ENCODE results near the gene GIPR. TPM values are rescaled to one million over a fixed set of nuclear protein-coding genes. Genes with fewer than 3 reads are reported as not detected.
A peak's percentile ranks its signal among the peaks of the same experiment; 100 is the strongest.
"Not testable (repeated sequence)": the region's sequence is repeated elsewhere in the genome, so short reads cannot be mapped to it uniquely, and the experiment has no call there.

The GIPR gene, protein sequence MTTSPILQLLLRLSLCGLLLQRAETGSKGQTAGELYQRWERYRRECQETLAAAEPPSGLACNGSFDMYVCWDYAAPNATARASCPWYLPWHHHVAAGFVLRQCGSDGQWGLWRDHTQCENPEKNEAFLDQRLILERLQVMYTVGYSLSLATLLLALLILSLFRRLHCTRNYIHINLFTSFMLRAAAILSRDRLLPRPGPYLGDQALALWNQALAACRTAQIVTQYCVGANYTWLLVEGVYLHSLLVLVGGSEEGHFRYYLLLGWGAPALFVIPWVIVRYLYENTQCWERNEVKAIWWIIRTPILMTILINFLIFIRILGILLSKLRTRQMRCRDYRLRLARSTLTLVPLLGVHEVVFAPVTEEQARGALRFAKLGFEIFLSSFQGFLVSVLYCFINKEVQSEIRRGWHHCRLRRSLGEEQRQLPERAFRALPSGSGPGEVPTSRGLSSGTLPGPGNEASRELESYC
- total RNA-seq, result 10 to 100 TPM in 1 of 5 donors, 1 to 10 TPM in 4; 6.9 to 10.8 (median 7.1) TPM
- 3.9 TPM for total RNA-seq (2013)
- 0.65 to 12.4 (median 6.1) reads per million in 29 experiments for total RNA-seq

DNA sequence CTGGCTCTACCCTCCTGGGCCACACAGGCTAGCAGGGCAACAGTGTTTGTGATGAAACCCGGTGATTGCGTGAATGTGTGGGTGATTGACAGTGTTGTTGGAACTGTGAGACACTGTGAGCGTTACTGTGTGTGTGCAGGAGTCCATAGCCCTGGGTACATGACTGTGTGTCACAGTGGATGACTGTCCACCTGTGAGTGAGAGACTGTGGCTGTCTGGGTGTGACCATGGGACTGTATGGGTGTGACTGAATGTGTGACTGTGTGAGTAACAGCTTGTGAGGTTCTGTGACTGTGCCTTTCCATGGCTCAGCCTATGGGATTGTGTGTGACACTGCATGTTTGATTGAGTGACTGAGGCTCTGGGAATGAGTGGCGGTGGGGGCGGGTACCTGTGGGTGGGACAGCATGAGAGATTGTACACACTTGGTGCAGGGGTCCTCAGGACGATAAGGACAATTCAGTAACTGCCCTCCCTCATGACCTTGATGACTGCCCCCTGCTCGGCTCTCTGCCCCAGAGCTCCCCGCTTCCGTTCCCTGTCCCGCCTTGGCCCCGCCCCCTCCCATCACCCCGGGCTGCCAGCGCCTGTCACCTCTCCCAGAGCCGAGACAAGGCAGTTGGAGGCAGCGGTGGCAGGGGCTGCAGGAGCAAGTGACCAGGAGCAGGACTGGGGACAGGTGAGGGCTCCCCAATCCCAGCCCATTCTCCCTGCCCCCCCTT is at the start of gene GIPR:
Gene GIPR (plus strand): TSS at position 602 of the 722 bp plus-strand sequence. CDS start 1,300 bp downstream, outside the sequence.
- Mint-ChIP-seq H3K27ac (peak within 1 kb of the TSS; percentile 60 to 88), H3K27me3 (peaks cover 17 to 30% of the 10 kb centered on the region in 2 donors), H3K4me3 (peak within 1 kb of the TSS; percentile 84 to 91 (median 86)), H3K9me3 (no peaks in the 10 kb centered on the region), H3K4me1 (peaks cover 33 to 51% (median 34%) of the 10 kb centered on the region in 3 donors), H3K36me3 (peaks cover 2% of the 10 kb centered on the region)
- Histone ChIP-seq H3K27ac (ENCODE audit: low read length) (no peak within 1 kb of the TSS), H3K4me3 (ENCODE audit: control insufficient read depth in 1 of 2, extremely low read depth in 1 of 2, low read length in 1 of 2) (peak within 1 kb of the TSS; percentile 54 to 73), H3K4me1 (ENCODE audit: control insufficient read depth in 1 of 2, extremely low read depth in 1 of 2, insufficient read depth in 2 of 2, low read length in 2 of 2) (peaks cover 6 to 39% of the 10 kb centered on the region in 2 experiments), H3K27me3 (replicated peaks in 1 of 2; ENCODE audit: control insufficient read depth in 2 of 2, extremely low read depth in 1 of 2, insufficient read depth in 2 of 2, low read length in 1 of 2) (peaks cover 5 to 35% of the 10 kb centered on the region in 2 experiments), H3K9me3 (no peaks in the 10 kb centered on the region), H3K36me3 (ENCODE audit: control insufficient read depth in 2 of 2, extremely low read depth in 1 of 2, insufficient read depth in 1 of 2, low read length in 1 of 2) (no peaks in the 10 kb centered on the region)
- ATAC-seq (replicated peaks in 1 of 4), result peak; percentile 48 to 70 (median 60)
- CTCF ChIA-PET, result interaction anchor here in 1 of 2 donors (0.7 kb wide), 1 partner anchor 22 kb away, joined by 3 read pairs; no protein-coding TSS in a partner anchor
- POLR2A ChIA-PET, result interaction anchor here (1.0 to 1.2 kb wide), 3 partner anchors 12 to 189 kb away, joined by 3 read pairs; no protein-coding TSS in a partner anchor
- 11% methylated on average over 13 of the region's 15 CpGs for WGBS (ENCODE audit: insufficient coverage)
- peak in 32 of 35 experiments; percentile 16 to 67 (median 42) for DNase-seq

DNA sequence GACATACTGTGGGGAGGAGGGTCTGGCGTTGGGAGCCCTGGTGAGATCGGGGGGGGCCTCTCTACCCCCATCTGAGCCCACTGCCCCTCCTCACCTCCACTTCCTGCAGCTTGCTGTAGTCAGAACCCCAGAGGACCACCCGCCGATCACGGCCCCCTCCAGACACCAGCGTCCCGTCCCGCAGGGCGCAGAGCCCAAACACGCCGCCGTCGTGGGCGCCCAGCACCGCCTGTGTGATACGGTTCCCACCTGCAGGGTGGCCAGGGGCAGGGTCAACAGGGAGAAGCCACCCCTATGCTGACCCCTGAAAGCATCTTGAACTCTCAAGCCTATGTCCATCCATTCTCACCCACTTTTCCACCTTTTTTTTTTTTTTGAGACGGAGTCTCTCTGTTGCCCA is 46.6 kb upstream of the GIPR start:
- Mint-ChIP-seq H3K9me3 (no peaks in the 10 kb centered on the region), H3K27me3 (no peaks in the 10 kb centered on the region), H3K27ac (no peak overlapping the region), H3K4me3 (no peak overlapping the region), H3K36me3 (peaks cover 33% of the 10 kb centered on the region), H3K4me1 (peaks cover 0 to 2% (median 0%) of the 10 kb centered on the region in 3 donors)
- ATAC-seq (replicated peaks in 1 of 4) (no peak), DNase-seq (no peak)
- ChIA-PET CTCF (no interaction called here), POLR2A (no interaction called here)
- WGBS (ENCODE audit: insufficient coverage), result 100% methylated on average over 3 of the region's 17 CpGs
- Histone ChIP-seq H3K4me1 (ENCODE audit: control insufficient read depth in 1 of 2, extremely low read depth in 1 of 2, insufficient read depth in 2 of 2, low read length in 2 of 2) (no peaks in the 10 kb centered on the region), H3K27ac (ENCODE audit: low read length) (no peak overlapping the region), H3K27me3 (replicated peaks in 1 of 2; ENCODE audit: control insufficient read depth in 2 of 2, extremely low read depth in 1 of 2, insufficient read depth in 2 of 2, low read length in 1 of 2) (no peaks in the 10 kb centered on the region), H3K4me3 (ENCODE audit: control insufficient read depth in 1 of 2, extremely low read depth in 1 of 2, low read length in 1 of 2) (no peak overlapping the region), H3K9me3 (no peaks in the 10 kb centered on the region), H3K36me3 (ENCODE audit: control insufficient read depth in 2 of 2, extremely low read depth in 1 of 2, insufficient read depth in 1 of 2, low read length in 1 of 2) (peaks cover 23 to 60% of the 10 kb centered on the region in 2 donors)

DNA sequence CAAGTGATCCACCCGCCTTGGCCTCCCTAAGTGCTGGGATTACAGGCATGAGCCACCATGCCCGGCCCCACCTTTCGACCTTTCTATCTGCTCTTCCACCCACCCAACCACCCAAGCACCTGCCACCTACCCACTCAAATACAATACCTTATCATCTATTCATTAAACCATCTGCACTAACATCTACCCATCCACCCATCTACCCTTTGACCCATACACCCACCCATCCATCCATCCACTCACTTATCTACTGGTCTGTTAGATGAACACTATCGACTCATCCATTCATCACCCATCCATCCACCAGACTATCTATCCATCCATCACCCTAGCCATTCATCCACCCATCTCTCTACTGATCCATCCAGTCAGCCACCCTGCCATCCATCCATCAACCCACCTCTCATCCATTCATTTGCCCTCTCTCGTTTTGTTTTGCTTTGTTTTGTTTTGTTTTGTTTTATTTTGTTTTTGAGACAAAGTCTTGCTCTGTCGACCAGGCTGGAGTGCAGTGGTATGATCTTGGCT is 46.0 kb upstream of the GIPR start:
- 94% methylated on average over 5 of the region's 6 CpGs for WGBS (ENCODE audit: insufficient coverage)
- ChIA-PET CTCF (no interaction called here), POLR2A (no interaction called here)
- H3K4me1 ChIP-seq (ENCODE audit: control insufficient read depth in 1 of 2, extremely low read depth in 1 of 2, insufficient read depth in 2 of 2, low read length in 2 of 2), result no peaks in the 10 kb centered on the region
- no peaks in the 10 kb centered on the region for H3K27me3 Mint-ChIP-seq
- H3K27ac ChIP-seq (ENCODE audit: low read length), result no peak overlapping the region
- ATAC-seq (replicated peaks in 1 of 4) (no peak), DNase-seq (no peak)
- H3K36me3 Mint-ChIP-seq, result peaks cover 33% of the 10 kb centered on the region
- H3K4me1 Mint-ChIP-seq, result peaks cover 0 to 2% (median 0%) of the 10 kb centered on the region in 3 donors
- H3K4me3 Mint-ChIP-seq, result no peak overlapping the region
- H3K9me3 ChIP-seq, result no peaks in the 10 kb centered on the region
- no peaks in the 10 kb centered on the region for H3K9me3 Mint-ChIP-seq
- peaks cover 23 to 61% of the 10 kb centered on the region in 2 donors for H3K36me3 ChIP-seq (ENCODE audit: control insufficient read depth in 2 of 2, extremely low read depth in 1 of 2, insufficient read depth in 1 of 2, low read length in 1 of 2)
- H3K4me3 ChIP-seq (ENCODE audit: control insufficient read depth in 1 of 2, extremely low read depth in 1 of 2, low read length in 1 of 2), result no peak overlapping the region
- H3K27ac Mint-ChIP-seq, result no peak overlapping the region
- no peaks in the 10 kb centered on the region for H3K27me3 ChIP-seq (replicated peaks in 1 of 2; ENCODE audit: control insufficient read depth in 2 of 2, extremely low read depth in 1 of 2, insufficient read depth in 2 of 2, low read length in 1 of 2)

DNA sequence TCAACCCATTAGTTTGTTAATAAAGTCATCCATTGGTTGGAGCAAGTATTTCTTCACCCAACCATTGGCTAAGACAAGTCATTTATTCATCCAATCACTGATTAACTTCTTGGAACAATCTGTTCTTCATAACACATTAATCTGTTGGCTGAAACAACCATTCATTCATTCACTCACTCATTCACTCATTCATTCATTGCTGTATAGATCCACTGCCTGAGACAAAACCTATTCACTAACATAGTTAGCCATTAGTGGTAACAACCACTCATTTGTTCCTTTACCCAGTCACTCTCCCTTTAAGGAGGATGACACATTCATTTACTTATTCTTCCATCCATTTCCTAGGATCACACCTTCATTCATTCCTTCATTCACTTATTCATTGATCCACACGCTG is 44.0 kb upstream of the GIPR start:
- Histone ChIP-seq H3K4me1 (ENCODE audit: control insufficient read depth in 1 of 2, extremely low read depth in 1 of 2, insufficient read depth in 2 of 2, low read length in 2 of 2) (no peaks in the 10 kb centered on the region), H3K9me3 (no peaks in the 10 kb centered on the region), H3K27me3 (replicated peaks in 1 of 2; ENCODE audit: control insufficient read depth in 2 of 2, extremely low read depth in 1 of 2, insufficient read depth in 2 of 2, low read length in 1 of 2) (no peaks in the 10 kb centered on the region), H3K4me3 (ENCODE audit: control insufficient read depth in 1 of 2, extremely low read depth in 1 of 2, low read length in 1 of 2) (no peak overlapping the region), H3K27ac (ENCODE audit: low read length) (no peak overlapping the region), H3K36me3 (ENCODE audit: control insufficient read depth in 2 of 2, extremely low read depth in 1 of 2, insufficient read depth in 1 of 2, low read length in 1 of 2) (peaks cover 19 to 62% of the 10 kb centered on the region in 2 donors)
- DNase-seq, result no peak
- no peaks in the 10 kb centered on the region for H3K27me3 Mint-ChIP-seq
- ChIA-PET CTCF (no interaction called here), POLR2A (no interaction called here)
- ATAC-seq (replicated peaks in 1 of 4), result no peak
- H3K9me3 Mint-ChIP-seq, result no peaks in the 10 kb centered on the region
- 100% methylated on average over 1 of the region's 1 CpG for WGBS (ENCODE audit: insufficient coverage)
- no peak overlapping the region for H3K27ac Mint-ChIP-seq
- no peak overlapping the region for H3K4me3 Mint-ChIP-seq
- peaks cover 0 to 2% (median 0%) of the 10 kb centered on the region in 3 donors for H3K4me1 Mint-ChIP-seq
- H3K36me3 Mint-ChIP-seq, result peaks cover 36% of the 10 kb centered on the region

DNA sequence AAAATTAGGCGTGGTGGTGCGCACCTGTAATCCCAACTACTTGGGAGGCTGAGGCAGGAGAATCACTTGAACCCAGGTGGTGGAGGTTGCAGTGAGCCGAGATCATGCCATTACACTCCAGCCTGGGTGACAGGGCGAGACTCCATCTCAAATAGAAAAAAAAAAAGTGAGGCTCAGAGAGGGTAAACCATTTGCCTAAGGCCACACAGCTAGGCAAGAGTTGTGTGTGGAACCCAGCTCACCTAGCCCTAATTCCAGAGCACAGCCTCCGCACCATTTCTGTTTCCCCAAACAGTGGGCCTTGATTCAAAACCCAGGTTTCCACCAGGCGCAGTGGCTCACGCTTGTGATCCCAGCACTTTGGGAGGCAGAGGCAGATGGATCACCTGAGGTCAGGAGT is 39.8 kb upstream of the GIPR start:
- DNase-seq; H3K27me3 Mint-ChIP-seq; H3K27me3 ChIP-seq (replicated peaks in 1 of 2; ENCODE audit: control insufficient read depth in 2 of 2, extremely low read depth in 1 of 2, insufficient read depth in 2 of 2, low read length in 1 of 2); H3K27ac ChIP-seq (ENCODE audit: low read length); H3K9me3 Mint-ChIP-seq; H3K4me3 Mint-ChIP-seq; H3K4me3 ChIP-seq (ENCODE audit: control insufficient read depth in 1 of 2, extremely low read depth in 1 of 2, low read length in 1 of 2); H3K4me1 Mint-ChIP-seq; H3K27ac Mint-ChIP-seq; H3K9me3 ChIP-seq; H3K4me1 ChIP-seq (ENCODE audit: control insufficient read depth in 1 of 2, extremely low read depth in 1 of 2, insufficient read depth in 2 of 2, low read length in 2 of 2); ATAC-seq (replicated peaks in 1 of 4); POLR2A ChIA-PET; CTCF ChIA-PET: not testable (repeated sequence)
- 93% methylated on average over 2 of the region's 7 CpGs for WGBS (ENCODE audit: insufficient coverage)
- H3K36me3 ChIP-seq (ENCODE audit: control insufficient read depth in 2 of 2, extremely low read depth in 1 of 2, insufficient read depth in 1 of 2, low read length in 1 of 2), result peaks cover 9 to 61% of the 10 kb centered on the region in 2 donors
- peaks cover 19% of the 10 kb centered on the region for H3K36me3 Mint-ChIP-seq

DNA sequence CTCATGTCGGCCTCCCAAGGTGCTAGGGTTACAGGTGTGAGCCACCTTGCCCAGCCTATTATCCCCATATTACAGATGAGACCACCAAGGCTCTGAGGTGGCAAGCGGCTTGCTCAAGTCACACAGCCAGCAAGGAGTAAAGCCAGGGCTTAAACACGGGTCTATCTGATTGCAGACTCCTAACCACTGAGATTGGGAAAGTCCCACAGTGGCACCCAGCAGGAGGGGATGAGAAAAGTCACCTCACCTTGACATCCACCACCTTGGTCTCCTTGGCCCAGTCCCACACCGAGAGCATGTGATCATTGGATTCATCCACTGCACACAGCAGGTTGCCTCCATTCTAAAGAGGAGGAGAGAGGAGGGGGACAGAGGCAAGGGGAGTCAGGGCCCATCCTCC is 38.3 kb upstream of the GIPR start:
- ATAC-seq (replicated peaks in 1 of 4) (no peak), DNase-seq (no peak)
- Mint-ChIP-seq H3K27me3 (no peaks in the 10 kb centered on the region), H3K4me1 (peaks cover 0 to 2% (median 0%) of the 10 kb centered on the region in 3 donors), H3K9me3 (no peaks in the 10 kb centered on the region), H3K27ac (no peak overlapping the region), H3K36me3 (peaks cover 11% of the 10 kb centered on the region), H3K4me3 (no peak overlapping the region)
- H3K9me3 ChIP-seq, result no peaks in the 10 kb centered on the region
- H3K36me3 ChIP-seq (ENCODE audit: control insufficient read depth in 2 of 2, extremely low read depth in 1 of 2, insufficient read depth in 1 of 2, low read length in 1 of 2), result peaks cover 9 to 51% of the 10 kb centered on the region in 2 donors
- H3K4me1 ChIP-seq (ENCODE audit: control insufficient read depth in 1 of 2, extremely low read depth in 1 of 2, insufficient read depth in 2 of 2, low read length in 2 of 2), result no peaks in the 10 kb centered on the region
- H3K27me3 ChIP-seq (replicated peaks in 1 of 2; ENCODE audit: control insufficient read depth in 2 of 2, extremely low read depth in 1 of 2, insufficient read depth in 2 of 2, low read length in 1 of 2), result no peaks in the 10 kb centered on the region
- ChIA-PET CTCF (interaction anchor here (0.6 kb wide), 2 partner anchors 90 to 150 kb away, joined by 3 to 4 read pairs; no protein-coding TSS in a partner anchor), POLR2A (no interaction called here)
- WGBS (ENCODE audit: insufficient coverage), result 76% methylated on average over 3 of the region's 4 CpGs
- H3K4me3 ChIP-seq (ENCODE audit: control insufficient read depth in 1 of 2, extremely low read depth in 1 of 2, low read length in 1 of 2), result no peak overlapping the region
- H3K27ac ChIP-seq (ENCODE audit: low read length), result no peak overlapping the region
